GM20431 (cell line): ENCODE data around the gene NOS1AP.

Experiments used
- in situ Hi-C: fragments of 300-500 bp; cut with MseI, MboI; formaldehyde crosslinking; loops from one replicate; pipeline ENCODE4 v1.15.0; 2020; ENCODE audit warnings: low sequenced_read_pairs; ENCODE audit not compliant: unreplicated experiment

Gene NOS1AP

DNA sequence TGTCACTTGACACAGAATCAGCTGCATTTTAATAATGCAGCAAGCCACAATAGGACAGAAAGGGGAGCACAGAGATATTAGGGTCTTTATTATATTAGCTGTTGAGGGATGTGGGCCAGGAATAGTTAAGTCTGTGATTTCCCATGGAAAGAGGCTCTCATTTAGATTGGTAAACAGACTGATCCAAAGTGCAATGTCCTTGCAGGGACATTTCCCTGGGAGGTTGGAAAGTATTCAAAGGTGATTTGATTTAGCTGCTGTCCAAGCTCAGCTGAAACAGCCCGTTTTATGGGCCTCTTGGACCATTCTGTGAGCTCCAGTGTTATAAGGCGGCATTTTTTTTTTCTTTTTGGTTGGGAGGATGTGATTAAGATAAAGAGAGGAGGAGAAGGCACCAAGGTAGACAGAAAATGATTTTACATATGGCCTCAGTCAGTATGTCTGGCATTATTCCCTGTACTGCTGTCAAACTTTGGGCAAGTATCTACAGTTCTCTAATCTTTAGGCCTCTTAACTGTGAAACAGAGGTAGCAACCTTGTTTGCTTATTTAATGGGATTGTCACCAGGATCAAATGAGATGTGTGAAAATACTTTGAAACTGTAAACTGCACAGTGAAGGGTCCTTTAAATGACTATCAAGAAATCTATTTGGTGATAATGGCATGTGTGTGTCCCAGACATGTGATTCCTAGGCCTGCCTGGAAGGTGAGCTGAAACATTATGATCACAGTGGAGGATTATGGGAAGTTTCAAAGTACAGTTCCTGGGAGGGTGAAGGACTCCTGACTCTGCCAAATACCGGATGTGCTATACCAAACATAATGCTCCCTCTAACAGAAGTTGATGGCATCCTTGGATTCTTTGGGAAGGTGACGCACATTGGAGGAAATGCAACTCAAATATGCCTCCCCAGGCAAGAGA, 62.2 kb downstream of the NOS1AP start:
- in situ Hi-C loops = no loop called here

DNA sequence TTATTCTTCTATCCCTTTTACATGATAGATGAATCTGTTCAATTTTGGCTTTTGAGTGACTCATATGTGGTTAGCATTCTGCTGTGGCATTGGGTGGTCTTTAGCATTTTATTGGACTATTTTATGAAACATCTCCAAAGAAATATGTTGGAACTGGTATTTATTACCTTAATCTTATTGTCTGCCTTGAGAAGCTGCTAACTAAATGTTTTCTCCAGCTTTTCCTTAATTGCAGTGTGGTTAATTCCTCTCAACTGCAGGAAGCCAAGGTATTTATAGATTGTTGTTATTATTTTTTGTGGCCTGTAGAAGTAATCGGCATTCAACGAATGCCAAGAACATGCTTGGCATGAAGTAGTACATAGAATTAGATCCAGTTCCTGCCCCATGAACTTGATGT, 64.1 kb downstream of the NOS1AP start:
- in situ Hi-C loops = no loop called here

DNA sequence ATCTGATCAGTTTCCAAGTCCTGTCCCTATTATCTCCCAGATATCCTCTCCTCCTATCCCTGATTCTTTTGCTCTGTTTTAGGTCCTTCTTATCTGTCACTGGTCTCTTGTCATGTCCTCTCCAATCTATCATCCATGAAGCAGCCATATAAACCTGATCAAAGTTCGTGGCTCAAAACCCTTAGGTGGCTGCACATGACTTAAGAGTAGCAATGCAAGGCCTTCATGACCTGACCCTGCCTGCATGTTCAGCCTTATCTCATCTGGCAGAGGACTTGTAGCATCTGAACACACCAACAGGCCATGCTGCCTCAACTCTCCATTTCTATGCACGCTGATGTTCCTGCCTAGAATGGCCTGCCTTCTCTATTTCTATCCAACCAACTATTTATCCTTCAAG, 65.2 kb downstream of the NOS1AP start:
- in situ Hi-C loops = no loop called here

DNA sequence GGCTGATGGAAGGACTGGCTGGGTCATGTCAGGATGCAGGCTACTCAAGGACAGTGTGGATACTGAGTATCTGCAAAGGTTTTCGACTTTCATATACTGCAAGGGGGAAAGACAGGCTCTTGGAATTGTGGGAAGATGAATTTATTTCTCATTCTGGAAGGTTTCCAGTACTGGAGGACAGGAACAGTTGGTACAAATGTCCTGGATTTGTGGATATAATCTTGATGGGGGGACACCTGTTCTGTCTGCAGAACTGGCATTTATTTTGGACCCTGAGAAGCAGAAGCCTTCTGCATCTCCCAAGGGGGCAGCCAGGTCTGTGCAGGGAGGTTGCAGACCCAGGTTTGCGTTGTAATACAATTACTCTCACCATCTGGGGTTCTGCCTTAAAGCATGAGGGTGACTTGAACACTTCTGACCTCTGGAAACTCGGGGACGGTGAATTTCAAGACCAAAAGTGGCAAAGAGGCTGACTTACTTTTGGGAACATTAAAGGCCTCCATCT, 65.8 kb downstream of the NOS1AP start:
- in situ Hi-C loops = no loop called here

DNA sequence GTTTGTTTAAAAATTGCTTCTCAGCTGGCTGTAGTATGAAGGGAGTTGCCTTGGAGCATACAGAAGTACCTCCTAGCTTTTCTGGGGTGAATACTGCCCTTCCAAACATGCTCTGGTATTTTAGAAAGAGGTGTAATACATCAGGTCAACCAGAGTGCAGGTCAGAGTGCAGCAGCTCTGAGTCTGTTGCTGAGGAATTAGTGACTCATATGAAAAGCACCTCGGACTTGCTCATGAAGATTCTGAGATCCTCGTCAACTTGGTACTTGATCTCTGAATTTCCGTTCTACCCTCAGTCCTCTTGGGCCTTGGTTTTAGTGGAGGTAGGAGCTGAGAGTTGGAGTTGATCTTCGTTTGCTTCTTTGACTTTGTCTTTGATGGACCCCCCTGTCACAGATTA, 67.3 kb downstream of the NOS1AP start:
- in situ Hi-C loops = no loop called here

DNA sequence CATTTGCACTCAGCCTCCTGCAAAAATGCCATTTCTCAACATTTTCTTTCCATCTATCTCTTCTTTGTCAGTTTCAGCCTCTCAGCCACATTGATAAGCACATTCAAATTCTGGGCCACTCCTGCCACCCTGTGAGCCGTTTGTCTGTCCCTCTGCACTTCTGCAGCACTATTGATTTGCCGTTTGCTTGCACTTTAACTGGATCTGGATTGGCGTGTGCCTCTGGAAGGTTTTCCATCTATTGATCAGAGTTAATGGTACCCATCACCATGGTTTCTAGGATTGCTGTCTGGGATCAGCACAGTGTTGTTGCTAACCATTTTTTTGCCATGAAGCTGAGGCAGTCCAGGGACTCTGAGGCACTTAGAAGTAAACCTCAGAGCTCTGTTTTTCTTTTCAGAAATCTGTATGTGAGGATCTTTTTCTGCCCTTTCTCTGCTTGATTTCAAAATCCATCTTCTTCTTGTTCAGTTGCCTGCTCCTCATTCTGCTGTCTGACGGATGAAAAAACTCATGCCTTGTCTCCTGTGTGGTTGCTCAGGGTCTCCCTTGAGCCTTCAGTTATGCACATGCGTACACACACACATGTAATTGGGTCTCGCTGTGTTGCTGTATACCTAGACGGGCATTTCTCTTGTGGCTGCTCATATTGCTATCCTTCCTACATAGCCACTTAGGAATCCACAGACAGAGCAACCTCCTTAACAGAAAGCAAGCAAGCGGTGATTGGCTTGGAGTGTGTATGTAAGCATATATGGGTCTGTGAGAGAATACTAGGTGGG, 67.9 kb downstream of the NOS1AP start:
- in situ Hi-C loops = no loop called here

DNA sequence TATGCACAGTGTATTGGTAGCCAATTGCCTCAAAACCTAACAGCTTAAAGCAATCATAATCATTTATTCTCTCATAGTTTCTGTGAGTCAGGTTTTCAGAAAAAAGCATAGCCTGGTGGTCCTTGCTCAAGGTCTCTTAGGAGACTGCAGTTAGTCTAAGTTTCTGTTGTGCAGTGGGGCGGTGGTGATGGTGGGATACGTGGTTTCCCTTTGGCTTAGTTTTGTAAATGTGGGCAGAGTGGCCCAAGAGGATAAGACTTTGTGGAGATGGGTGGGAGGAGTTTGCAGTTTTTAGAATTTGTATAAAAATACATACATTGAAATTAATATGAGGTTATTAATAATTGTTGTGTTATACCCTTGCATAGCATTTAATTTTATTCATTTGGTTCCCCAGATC, 68.6 kb downstream of the NOS1AP start:
- in situ Hi-C loops = no loop called here

DNA sequence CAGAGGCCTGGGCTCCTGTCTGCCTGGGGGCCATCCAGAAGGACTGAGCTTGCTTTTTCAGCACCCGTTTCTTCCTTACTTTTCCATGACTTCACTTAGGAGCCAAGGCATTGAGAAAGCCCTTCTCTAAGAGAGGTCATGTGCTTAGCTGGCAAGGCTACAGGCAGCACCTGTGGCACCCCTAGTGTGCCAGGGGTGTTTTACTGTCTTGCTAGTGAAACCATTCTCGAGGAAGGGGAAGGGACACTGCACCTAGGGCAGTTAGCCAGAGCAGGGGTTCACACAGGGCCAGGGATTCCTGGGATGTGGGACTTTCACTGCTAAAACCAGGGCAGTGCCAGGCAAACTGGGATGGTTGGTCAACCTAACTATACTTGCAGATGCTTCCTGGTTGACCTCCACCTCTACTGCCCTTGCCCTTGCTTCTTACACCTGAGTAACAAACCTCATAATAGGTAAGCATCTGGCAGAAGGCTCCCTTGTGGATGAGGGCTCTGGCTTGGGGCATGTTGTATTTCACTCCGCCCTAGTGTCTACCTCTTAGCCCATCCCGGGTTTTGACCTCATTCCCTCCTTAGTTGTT, 69.2 kb downstream of the NOS1AP start:
- in situ Hi-C loops = no loop called here

DNA sequence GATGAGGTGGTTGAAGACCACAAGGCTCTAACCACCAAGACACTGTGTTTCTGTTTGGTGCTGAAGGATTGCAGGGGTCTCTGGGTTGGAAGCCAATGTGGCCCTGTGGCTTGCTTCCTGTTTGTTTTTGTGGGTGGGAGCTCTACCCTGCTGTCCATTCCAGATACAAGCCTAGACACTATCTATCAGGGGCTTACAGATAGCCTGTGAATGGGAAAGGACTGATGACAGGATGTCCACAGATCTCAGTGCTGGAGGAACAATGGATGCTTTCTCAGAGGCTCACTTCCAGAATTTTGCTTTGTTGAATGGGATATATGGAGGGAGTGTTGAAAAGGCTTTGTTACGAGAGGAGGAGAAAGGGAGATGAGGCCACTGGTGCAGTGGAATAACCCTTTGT, 69.7 kb downstream of the NOS1AP start:
- in situ Hi-C loops = no loop called here

DNA sequence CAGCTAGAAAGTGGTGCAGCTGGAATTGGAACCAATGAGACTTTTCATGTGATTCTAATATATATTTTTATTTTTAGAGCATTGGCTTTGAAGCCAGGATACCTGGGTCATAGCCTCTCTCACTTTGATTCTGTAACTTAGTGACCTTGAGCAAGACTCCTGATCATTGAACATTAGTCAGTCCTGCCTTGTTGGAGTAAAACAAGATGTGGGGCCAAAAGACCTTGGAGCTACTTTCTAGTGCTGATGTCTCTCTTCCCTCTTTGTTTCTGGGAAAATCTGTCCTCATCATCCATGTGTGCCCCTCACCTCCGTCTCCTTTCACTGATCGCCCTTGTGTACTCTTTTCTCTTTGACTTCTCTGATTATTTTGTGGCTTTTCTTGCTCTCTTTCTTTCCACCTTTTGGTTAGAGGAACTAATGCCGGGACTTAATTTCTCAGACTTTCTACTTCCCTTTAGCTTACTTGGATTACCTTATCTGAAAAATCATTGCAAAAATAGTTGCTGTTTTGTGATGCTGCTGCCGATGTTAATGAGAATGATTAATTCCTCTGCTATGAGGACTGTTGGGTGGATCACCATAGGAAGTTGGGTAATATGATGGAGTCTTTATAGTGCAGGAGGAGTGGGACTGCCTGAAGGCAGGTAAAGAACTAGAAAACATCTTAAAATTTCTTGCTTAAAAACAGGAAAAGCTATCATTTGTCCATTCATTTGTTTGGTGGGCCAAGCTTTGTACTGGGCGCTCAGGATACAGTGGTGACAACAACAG, 72.0 kb downstream of the NOS1AP start:
- in situ Hi-C loops = no loop called here

DNA sequence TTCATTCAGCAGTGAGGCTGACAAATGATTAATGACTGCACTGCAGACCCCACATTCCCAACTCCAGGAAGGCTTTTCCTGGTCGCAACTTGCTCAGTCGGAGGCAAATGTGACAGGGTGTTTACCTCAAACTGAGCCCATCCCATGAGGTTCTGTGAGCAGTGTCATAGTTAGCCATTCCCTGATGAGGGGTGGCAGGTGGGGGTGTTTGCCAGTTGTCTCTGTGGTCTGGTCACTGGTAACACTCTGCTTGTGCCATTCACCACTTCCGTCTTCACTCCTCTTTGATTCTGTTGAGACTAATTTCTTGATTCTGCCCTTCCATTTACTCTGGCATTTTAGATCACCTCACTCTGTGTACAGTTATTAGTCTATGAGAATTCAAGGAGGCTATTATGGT, 73.5 kb downstream of the NOS1AP start:
- in situ Hi-C loops = no loop called here

DNA sequence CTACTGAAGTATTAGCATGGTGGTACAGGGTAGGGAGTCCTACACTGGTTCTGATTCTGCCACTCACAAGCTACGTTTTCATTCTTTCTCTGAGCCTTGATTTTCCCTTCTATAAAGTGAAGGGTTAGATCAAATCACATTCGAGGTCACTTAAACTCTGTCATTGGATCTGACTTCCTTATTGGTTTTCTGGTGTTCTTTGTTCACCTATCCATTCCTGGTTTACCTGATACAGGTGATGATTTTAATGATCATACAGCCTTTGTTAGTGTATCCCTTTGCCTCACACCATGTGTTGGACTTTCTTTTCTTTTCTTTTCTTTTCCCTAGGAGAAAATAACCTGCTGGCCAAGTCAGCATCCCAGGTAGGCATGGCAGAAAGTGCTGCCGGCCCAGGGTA, 74.8 kb downstream of the NOS1AP start:
- in situ Hi-C loops = no loop called here

DNA sequence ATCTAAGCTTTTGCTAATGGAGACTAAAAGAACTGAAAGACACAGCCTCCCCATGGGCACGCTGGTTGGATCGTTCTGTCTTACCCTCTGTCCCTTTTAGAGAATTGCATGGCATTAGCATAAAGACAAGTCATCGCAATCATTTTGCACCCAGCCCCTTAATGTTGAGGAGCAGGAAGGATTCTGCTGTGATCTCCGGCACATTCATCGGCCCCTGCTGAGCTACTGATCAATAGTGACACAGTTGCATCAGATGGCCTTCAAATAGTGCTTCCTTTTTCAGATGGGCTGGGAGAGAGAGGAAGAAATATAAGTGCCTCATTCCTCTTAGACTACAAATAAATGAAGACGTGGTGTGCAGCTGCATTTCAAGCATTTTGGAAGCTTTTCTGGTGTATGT, 75.4 kb downstream of the NOS1AP start:
- in situ Hi-C loops = no loop called here

DNA sequence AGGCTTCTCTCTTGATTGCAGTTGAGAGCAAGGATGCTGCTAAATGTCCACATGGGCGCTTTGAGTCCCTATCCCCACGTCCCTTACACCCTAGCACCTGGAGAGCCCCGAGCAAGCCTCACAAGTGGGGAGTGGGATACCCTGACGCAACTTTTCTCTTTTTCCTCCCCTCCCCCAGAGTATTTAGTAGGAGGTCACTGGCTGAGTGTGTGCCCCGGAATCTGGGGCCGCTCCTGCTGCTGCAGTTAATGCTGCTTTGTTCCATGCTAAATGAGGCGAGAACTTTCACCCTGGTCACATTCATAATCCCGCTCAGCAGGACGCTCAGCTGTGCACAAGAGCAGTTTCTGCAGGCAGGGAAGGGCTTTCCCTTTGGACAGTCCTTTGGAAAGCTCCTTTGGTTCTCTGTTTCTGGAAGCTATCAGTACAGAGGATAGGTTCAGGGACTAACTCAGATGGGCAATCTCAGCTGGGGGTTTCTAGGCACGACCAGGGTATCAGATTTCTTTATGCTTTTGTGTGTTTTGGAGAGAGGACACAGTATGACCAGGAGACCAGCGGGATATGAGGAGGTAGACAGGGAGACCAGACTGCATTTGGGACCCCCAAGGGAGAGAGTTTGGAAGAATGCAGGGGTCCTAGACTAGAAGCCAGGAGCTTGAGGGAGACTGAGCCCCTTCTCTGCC, 75.9 kb downstream of the NOS1AP start:
- in situ Hi-C loops = no loop called here

DNA sequence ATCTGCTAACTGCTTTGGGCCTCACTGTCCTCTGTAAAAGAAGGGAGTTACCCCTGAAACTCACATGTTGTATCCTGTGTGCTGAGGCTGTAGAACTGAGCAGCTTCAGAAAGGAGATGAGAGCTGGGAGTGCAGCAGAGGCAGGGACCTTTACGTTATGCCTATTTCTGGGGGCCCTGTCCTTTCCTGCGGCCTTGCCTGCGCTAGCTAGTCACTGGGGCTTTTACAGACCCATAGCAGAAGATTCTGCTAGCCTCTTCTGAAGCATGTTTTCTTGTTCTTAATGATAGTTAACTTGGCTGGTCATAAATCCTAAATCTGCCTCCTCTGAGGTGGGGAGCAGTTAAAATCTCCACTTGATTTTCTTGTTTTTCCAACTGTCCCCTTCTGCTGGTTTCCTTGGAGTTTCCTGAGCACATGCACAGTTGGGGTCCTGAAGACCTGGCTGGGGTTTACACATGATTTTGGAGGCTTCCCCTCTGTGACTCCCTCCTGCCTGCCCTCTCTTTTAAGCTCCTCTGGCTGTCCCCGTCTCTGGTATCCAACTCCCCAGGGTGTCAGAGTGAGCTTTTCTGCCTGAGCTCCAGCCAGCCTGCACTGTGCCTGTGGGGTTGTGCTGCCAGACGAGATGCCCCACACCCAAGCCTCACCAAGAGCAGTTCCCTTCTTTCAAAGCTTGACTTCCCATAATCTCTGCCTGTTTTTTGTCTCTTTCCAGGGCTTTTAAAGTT, 76.6 kb downstream of the NOS1AP start:
- in situ Hi-C loops = no loop called here

DNA sequence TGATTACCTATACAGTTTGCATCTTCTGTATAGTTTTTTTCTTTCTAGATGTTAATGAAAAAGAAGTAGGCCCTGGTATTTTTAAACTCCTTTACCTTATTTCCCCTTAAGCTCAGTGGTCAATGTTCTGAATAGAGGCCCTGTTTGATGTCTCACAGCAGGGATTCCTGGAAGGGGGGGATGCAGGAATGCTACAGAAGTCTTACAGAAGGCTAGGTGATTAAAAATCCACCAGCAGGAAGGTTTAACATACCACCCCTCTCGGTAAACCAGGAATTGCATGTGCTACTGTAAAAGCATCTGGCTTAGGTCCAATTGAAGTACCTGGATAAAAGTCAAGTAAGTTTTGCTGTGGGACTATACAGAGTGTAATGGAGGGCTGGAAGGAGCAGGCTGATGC, 78.3 kb downstream of the NOS1AP start:
- in situ Hi-C loops = no loop called here

DNA sequence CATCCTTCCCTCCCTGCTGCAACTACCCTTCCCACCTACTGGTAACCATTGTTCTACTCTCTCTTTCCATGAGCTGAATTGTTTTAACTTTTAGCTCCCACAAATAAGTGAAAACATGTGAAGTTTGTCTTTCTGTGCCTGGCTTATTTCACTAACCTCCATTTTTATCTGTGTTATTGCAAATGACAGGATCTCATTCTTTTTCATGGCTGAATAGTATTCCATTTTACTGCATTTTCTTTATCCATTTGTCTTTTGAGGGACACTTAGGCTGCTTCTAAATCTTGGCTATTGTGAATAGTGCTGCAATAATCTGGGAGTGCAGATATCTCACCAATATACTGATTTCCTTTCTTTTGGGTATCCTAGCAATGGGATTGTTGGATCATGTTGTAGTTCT, 80.6 kb downstream of the NOS1AP start:
- in situ Hi-C loops = no loop called here

DNA sequence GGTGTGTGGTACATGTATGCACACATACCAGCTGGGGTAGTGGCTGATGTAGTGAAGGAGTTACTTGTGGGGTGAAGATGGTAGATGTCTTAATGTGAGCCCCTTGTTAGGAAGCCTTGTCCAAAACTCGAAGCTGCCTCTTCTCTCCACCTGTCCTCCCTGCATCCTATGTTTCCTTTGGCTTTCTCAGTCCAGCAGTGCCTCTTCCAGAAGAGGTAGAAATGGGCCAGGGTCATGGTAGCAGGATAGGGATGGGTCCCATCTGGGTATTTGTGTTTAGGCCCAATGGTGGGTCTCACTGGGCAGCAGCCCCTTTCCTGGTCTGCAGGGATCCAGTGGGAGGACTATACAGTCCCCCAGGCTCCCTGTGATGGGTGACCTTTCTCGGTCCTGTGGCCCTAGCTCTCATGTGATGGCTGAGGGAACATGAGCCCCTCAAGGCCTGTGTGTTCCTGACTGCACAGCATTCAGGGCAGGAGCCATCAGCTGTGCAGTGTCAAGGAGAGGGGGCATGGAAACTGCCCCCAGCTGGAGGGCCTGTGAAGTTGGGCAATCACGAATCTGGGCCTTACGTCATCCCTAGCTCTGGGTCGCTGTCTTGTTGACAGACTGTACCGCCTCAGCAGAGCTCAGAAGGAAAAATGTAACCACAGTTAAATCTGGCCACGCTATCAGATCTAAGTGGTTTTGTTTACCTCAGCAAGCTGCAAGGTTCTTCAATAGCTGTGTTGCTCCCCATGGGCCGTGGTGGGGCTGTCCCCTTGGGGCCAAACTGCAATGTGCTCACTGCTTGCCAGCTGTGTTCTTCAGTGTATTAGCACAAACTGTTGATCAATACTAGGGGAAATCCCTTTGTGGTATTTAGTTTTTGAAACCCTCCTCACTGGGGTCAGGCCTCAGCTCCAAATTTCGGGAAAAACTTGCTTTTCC, 82.7 kb downstream of the NOS1AP start:
- in situ Hi-C loops = no loop called here
